Stimulated activated memory B cell treated with anti-CD40 and anti-IgM and Interleukin-4, amounts not matched to agents 10 μg/mL and 1 μg/mL and 100 μg/mL, for 72 hours (primary cell): ENCODE data around the gene CYB5R3.
"Not testable (repeated sequence)": the region's sequence is repeated elsewhere in the genome, so short reads cannot be mapped to it uniquely, and the experiment has no call there.

Experiments used
- ATAC-seq: fragments of 150-1000 bp; cut with Tn5 transposase; 2 replicates; pipeline ENCODE4 v1.10.0; 2021
- H3K27ac Mint-ChIP-seq: one replicate; pipeline ENCODE4 v1.8.0; 2022; ENCODE audit warnings: mild to moderate bottlenecking, mixed read lengths
- H3K27me3 Mint-ChIP-seq: one replicate; pipeline ENCODE4 v1.8.0; 2022; ENCODE audit warnings: mixed read lengths
- H3K36me3 Mint-ChIP-seq: one replicate; pipeline ENCODE4 v1.8.0; 2022; ENCODE audit warnings: mixed read lengths
- H3K4me1 Mint-ChIP-seq: one replicate; pipeline ENCODE4 v1.8.0; 2022; ENCODE audit warnings: mixed read lengths
- H3K4me3 Mint-ChIP-seq: one replicate; pipeline ENCODE4 v1.8.0; 2022; ENCODE audit warnings: mild to moderate bottlenecking, moderate library complexity, mixed read lengths
- H3K9me3 Mint-ChIP-seq: one replicate; pipeline ENCODE4 v1.8.0; 2022; ENCODE audit warnings: mixed read lengths

CYB5R3 gene

GRCh38 chr22:42625416-42625815 is 23.8 kb downstream of the CYB5R3 start:
- no peaks in the 10 kb centered on the region for H3K9me3 Mint-ChIP-seq
- H3K4me1 Mint-ChIP-seq = peaks cover 37% of the 10 kb centered on the region
- H3K4me3 Mint-ChIP-seq = no peak overlapping the region
- H3K27me3 Mint-ChIP-seq = no peaks in the 10 kb centered on the region
- no peak for ATAC-seq
- H3K27ac Mint-ChIP-seq = no peak overlapping the region
- peaks cover 37% of the 10 kb centered on the region for H3K36me3 Mint-ChIP-seq

- no peak for ATAC-seq
- H3K27ac Mint-ChIP-seq = no peak overlapping the region
- H3K36me3 Mint-ChIP-seq = peaks cover 32% of the 10 kb centered on the region
- peaks cover 37% of the 10 kb centered on the region for H3K4me1 Mint-ChIP-seq
- H3K4me3 Mint-ChIP-seq = no peak overlapping the region
- no peaks in the 10 kb centered on the region for H3K9me3 Mint-ChIP-seq
- H3K27me3 Mint-ChIP-seq = no peaks in the 10 kb centered on the region
Measured at GRCh38 chr22:42624551-42625106, 24.6 kb downstream of the CYB5R3 start.

- peak; percentile 42 for ATAC-seq
- peaks cover 37% of the 10 kb centered on the region for H3K4me1 Mint-ChIP-seq
- H3K27ac Mint-ChIP-seq = peak overlapping the region; percentile 76
- no peaks in the 10 kb centered on the region for H3K27me3 Mint-ChIP-seq
- no peaks in the 10 kb centered on the region for H3K9me3 Mint-ChIP-seq
- H3K4me3 Mint-ChIP-seq = peak overlapping the region; percentile 18
- H3K36me3 Mint-ChIP-seq = peaks cover 34% of the 10 kb centered on the region
Measured at GRCh38 chr22:42623756-42624441, 25.3 kb downstream of the CYB5R3 start.

GRCh38 chr22:42623301-42623751 is 25.9 kb downstream of the CYB5R3 start:
- H3K27me3 Mint-ChIP-seq = no peaks in the 10 kb centered on the region
- peaks cover 32% of the 10 kb centered on the region for H3K36me3 Mint-ChIP-seq
- H3K9me3 Mint-ChIP-seq = no peaks in the 10 kb centered on the region
- H3K4me1 Mint-ChIP-seq = peaks cover 37% of the 10 kb centered on the region
- peak; percentile 92 for ATAC-seq
- H3K27ac Mint-ChIP-seq = peak overlapping the region; percentile 76
- peak overlapping the region; percentile 24 for H3K4me3 Mint-ChIP-seq

- no peak for ATAC-seq
- peak overlapping the region; percentile 76 for H3K27ac Mint-ChIP-seq
- no peaks in the 10 kb centered on the region for H3K9me3 Mint-ChIP-seq
- peaks cover 29% of the 10 kb centered on the region for H3K36me3 Mint-ChIP-seq
- peaks cover 44% of the 10 kb centered on the region for H3K4me1 Mint-ChIP-seq
- no peaks in the 10 kb centered on the region for H3K27me3 Mint-ChIP-seq
- no peak overlapping the region for H3K4me3 Mint-ChIP-seq
Measured at GRCh38 chr22:42622061-42622710, 27.0 kb downstream of the CYB5R3 start.

GRCh38 chr22:42621505-42622002 is 27.6 kb downstream of the CYB5R3 start:
- H3K4me3 Mint-ChIP-seq = no peak overlapping the region
- peak; percentile 67 for ATAC-seq
- H3K9me3 Mint-ChIP-seq = no peaks in the 10 kb centered on the region
- peaks cover 26% of the 10 kb centered on the region for H3K36me3 Mint-ChIP-seq
- H3K27me3 Mint-ChIP-seq = no peaks in the 10 kb centered on the region
- H3K27ac Mint-ChIP-seq = no peak overlapping the region
- H3K4me1 Mint-ChIP-seq = peaks cover 44% of the 10 kb centered on the region

GRCh38 chr22:42620084-42620483 is 29.1 kb downstream of the CYB5R3 start:
- Mint-ChIP-seq H3K9me3 (no peaks in the 10 kb centered on the region), H3K36me3 (peaks cover 22% of the 10 kb centered on the region), H3K4me1 (peaks cover 52% of the 10 kb centered on the region), H3K4me3 (no peak overlapping the region), H3K27me3 (no peaks in the 10 kb centered on the region), H3K27ac (no peak overlapping the region)
- no peak for ATAC-seq

GRCh38 chr22:42619261-42620063 is 29.7 kb downstream of the CYB5R3 start:
- Mint-ChIP-seq H3K36me3 (peaks cover 22% of the 10 kb centered on the region), H3K9me3 (no peaks in the 10 kb centered on the region), H3K27ac (no peak overlapping the region), H3K27me3 (no peaks in the 10 kb centered on the region), H3K4me1 (peaks cover 48% of the 10 kb centered on the region), H3K4me3 (no peak overlapping the region)
- no peak for ATAC-seq

GRCh38 chr22:42617155-42617983 is 31.8 kb downstream of the CYB5R3 start:
- Mint-ChIP-seq H3K36me3 (peaks cover 20% of the 10 kb centered on the region), H3K27ac (no peak overlapping the region)

GRCh38 chr22:42615860-42616175 is 33.4 kb downstream of the CYB5R3 start:
- Mint-ChIP-seq H3K4me1 (peaks cover 44% of the 10 kb centered on the region), H3K36me3 (peaks cover 20% of the 10 kb centered on the region), H3K4me3 (peak overlapping the region; percentile 97), H3K27ac (peak overlapping the region; percentile 100)
- not testable (repeated sequence) for ATAC-seq, H3K9me3 Mint-ChIP-seq, H3K27me3 Mint-ChIP-seq

More at GRCh38 chr22:42617155-42617983, 31.8 kb downstream of the CYB5R3 start:
- H3K4me3 Mint-ChIP-seq = no peak overlapping the region
- H3K9me3 Mint-ChIP-seq = no peaks in the 10 kb centered on the region
- no peak for ATAC-seq
- peaks cover 46% of the 10 kb centered on the region for H3K4me1 Mint-ChIP-seq
- no peaks in the 10 kb centered on the region for H3K27me3 Mint-ChIP-seq

- Mint-ChIP-seq H3K9me3 (no peaks in the 10 kb centered on the region), H3K36me3 (peaks cover 20% of the 10 kb centered on the region), H3K4me3 (peak overlapping the region; percentile 97), H3K4me1 (peaks cover 49% of the 10 kb centered on the region), H3K27me3 (no peaks in the 10 kb centered on the region), H3K27ac (peak overlapping the region; percentile 100)
- peak; percentile 85 for ATAC-seq
Measured at GRCh38 chr22:42615092-42615859, 33.9 kb downstream of the CYB5R3 start.

- Mint-ChIP-seq H3K9me3 (no peaks in the 10 kb centered on the region), H3K4me3 (peak within 1 kb of the TSS; percentile 97), H3K27ac (peak within 1 kb of the TSS; percentile 100), H3K27me3 (no peaks in the 10 kb centered on the region), H3K36me3 (peaks cover 17% of the 10 kb centered on the region), H3K4me1 (peaks cover 54% of the 10 kb centered on the region)
- peak; percentile 85 for ATAC-seq
Measured at GRCh38 chr22:42614312-42615091, 34.7 kb downstream of the CYB5R3 start, which contains the start of gene POLDIP3. Gene POLDIP3, minus strand, starts transcription at chr22:42614883. Its CDS starts 26 bp downstream, at chr22:42614857.

- H3K4me1 Mint-ChIP-seq = peaks cover 58% of the 10 kb centered on the region
- no peaks in the 10 kb centered on the region for H3K9me3 Mint-ChIP-seq
- ATAC-seq = no peak
Measured at GRCh38 chr22:42613872-42614301, 35.3 kb downstream of the CYB5R3 start.

More at GRCh38 chr22:42613872-42614301, 35.3 kb downstream of the CYB5R3 start:
- Mint-ChIP-seq H3K27me3 (no peaks in the 10 kb centered on the region), H3K4me3 (peak overlapping the region; percentile 97), H3K36me3 (peaks cover 11% of the 10 kb centered on the region), H3K27ac (peak overlapping the region; percentile 100)
